Endothelial cell of umbilical vein (primary cell): ENCODE results near the gene IGSF9B. TPM values are rescaled to one million over a fixed set of nuclear protein-coding genes. Genes with fewer than 3 reads are reported as not detected.

Experiments used
- BruUV-seq: library from RNA; stranded (reverse); fragments of 400-500 nt; replicated peaks from 2 replicates; lab custom pipeline; 2021; lab: Mats Ljungman, UMichigan
- CTCF ChIA-PET: fragments of 300-600, 350-600 bp; sonication (Branson Sonifier 250); formaldehyde crosslinking; loops from one replicate; lab custom pipeline; 2021; ENCODE audit warnings: antibody characterized with exemption, inconsistent platforms; lab: Charles Lee
- POLR2A ChIA-PET: fragments of 300-600, 350-600 bp; sonication (Branson Sonifier 250); formaldehyde crosslinking; loops from one replicate; lab custom pipeline; 2021; ENCODE audit warnings: antibody characterized with exemption, inconsistent platforms; lab: Charles Lee
- DNase-seq: peaks from one replicate; pipeline ENCODE4 v3.0.0-alpha.2; 2011; ENCODE audit warnings: low read depth, low spot score
- FAIRE-seq: peaks from 2 replicates; lab custom pipeline; 2011; peaks lifted over from hg19 to GRCh38; lab: Jason Lieb, UNC
- H2AFZ ChIP-seq: 2 replicates; pipeline ENCODE4 v1.6.0; 2012; ENCODE audit warnings: low read depth, low read length, control low read depth, inconsistent platforms
- H3K27ac ChIP-seq: 2 replicates; pipeline ENCODE4 v1.5.1; 2011; ENCODE audit warnings: low read depth, mild to moderate bottlenecking, control low read depth, low read length, moderate library complexity; ENCODE audit not compliant: insufficient read depth
- H3K27me3 ChIP-seq, 2 experiments: 2 replicates each; pipeline versions ENCODE4 v1.6.0 to v1.6.1; 2011; ENCODE audit warnings: low read length in 2 of 2, mixed read lengths in 1 of 2; ENCODE audit not compliant: control insufficient read depth in 2 of 2, insufficient read depth in 2 of 2
- H3K36me3 ChIP-seq, 2 experiments: 2 replicates in 1 of 2; 3 replicates in 1 of 2; pipeline ENCODE4 v1.5.1; 2011; ENCODE audit warnings: low read length in 2 of 2, mild to moderate bottlenecking in 1 of 2, moderate library complexity in 1 of 2; ENCODE audit not compliant: control insufficient read depth in 2 of 2, insufficient read depth in 2 of 2; ENCODE audit errors: extremely low read depth in 1 of 2
- H3K4me1 ChIP-seq: 3 replicates; pipeline ENCODE4 v1.5.1; 2011; ENCODE audit warnings: mild to moderate bottlenecking, low read length; ENCODE audit not compliant: control insufficient read depth, insufficient read depth; ENCODE audit errors: extremely low read depth
- H3K4me2 ChIP-seq: 2 replicates; pipeline ENCODE4 v1.6.1; 2011; ENCODE audit warnings: low read length, control low read depth, mixed read lengths; ENCODE audit not compliant: insufficient read depth
- H3K4me3 ChIP-seq, 3 experiments: fragments of 200-600 bp in 1 of 3; sonication (generic), shearing (Covaris generic) in 1 of 3; replicated peaks in 1 of 3; 2 replicates each; pipeline ENCODE4 v1.5.1; 2011 to 2016; ENCODE audit warnings: control low read depth in 3 of 3, low read length in 3 of 3, mild to moderate bottlenecking in 2 of 3, inconsistent platforms in 1 of 3, low read depth in 1 of 3, moderate library complexity in 1 of 3; ENCODE audit not compliant: insufficient read depth in 1 of 3
- H3K79me2 ChIP-seq: 2 replicates; pipeline ENCODE4 v1.6.0; 2012; ENCODE audit warnings: low read length, inconsistent platforms; ENCODE audit not compliant: control insufficient read depth, insufficient read depth
- H3K9ac ChIP-seq: replicated peaks from 2 replicates; pipeline ENCODE3; 2011; ENCODE audit warnings: low read length, control low read depth; ENCODE audit not compliant: insufficient read depth; ENCODE audit errors: extremely low read depth
- H3K9me1 ChIP-seq: replicated peaks from 3 replicates; pipeline ENCODE4 v1.6.0; 2011; ENCODE audit warnings: mild to moderate bottlenecking, low read length; ENCODE audit not compliant: control insufficient read depth, insufficient read depth; ENCODE audit errors: extremely low read depth
- H3K9me3 ChIP-seq: replicated peaks from 2 replicates; pipeline ENCODE4 v1.5.1; 2012; ENCODE audit warnings: low read length, inconsistent platforms; ENCODE audit not compliant: control insufficient read depth, insufficient read depth
- H4K20me1 ChIP-seq: replicated peaks from 2 replicates; pipeline ENCODE3; 2011; ENCODE audit warnings: mild to moderate bottlenecking, low read length; ENCODE audit not compliant: control insufficient read depth, insufficient read depth; ENCODE audit errors: extremely low read depth
- CTCF ChIP-seq, 2 donors: IDR thresholded peaks; 1 replicate in 1 of 2; 2 replicates in 1 of 2; pipeline ENCODE4 v1.5.1; 2011; ENCODE audit warnings: low read length in 2 of 2, mild to moderate bottlenecking in 2 of 2, moderate library complexity in 2 of 2, control low read depth in 1 of 2, inconsistent platforms in 1 of 2, low read depth in 1 of 2; ENCODE audit not compliant: insufficient read depth in 1 of 2; ENCODE audit errors: extremely low read depth in 1 of 2
- EZH2 ChIP-seq: IDR thresholded peaks from 2 replicates; pipeline ENCODE4 v1.6.1; 2012; ENCODE audit warnings: borderline replicate concordance, low read depth, mild to moderate bottlenecking, moderate library complexity, low read length, inconsistent platforms; ENCODE audit not compliant: severe bottlenecking
- FOS ChIP-seq: IDR thresholded peaks from 2 replicates; pipeline ENCODE4 v1.6.1; 2011; ENCODE audit warnings: mild to moderate bottlenecking, low read length, moderate library complexity, borderline replicate concordance; ENCODE audit not compliant: insufficient read depth
- GATA2 ChIP-seq: IDR thresholded peaks from 2 replicates; pipeline ENCODE4 v1.7.0; 2011; ENCODE audit warnings: low read depth, mild to moderate bottlenecking, moderate library complexity, mixed read lengths, low read length; ENCODE audit not compliant: insufficient read length, insufficient read depth
- JUN ChIP-seq: IDR thresholded peaks from 2 replicates; pipeline ENCODE4 v1.6.1; 2011; ENCODE audit warnings: borderline replicate concordance, low read depth; ENCODE audit not compliant: insufficient read length, insufficient read depth
- MAX ChIP-seq: IDR thresholded peaks from 2 replicates; pipeline ENCODE4 v1.6.1; 2011; ENCODE audit not compliant: insufficient read depth, insufficient read length
- MYC ChIP-seq: IDR thresholded peaks from one replicate; pipeline ENCODE4 v1.6.1; 2011; ENCODE audit warnings: mild to moderate bottlenecking, low read depth, low read length
- POLR2A ChIP-seq: IDR thresholded peaks from 2 replicates; pipeline ENCODE4 v1.6.1; 2012; ENCODE audit warnings: low read depth, mild to moderate bottlenecking, control low read depth, low read length
- POLR2AphosphoS5 ChIP-seq: IDR thresholded peaks from 2 replicates; pipeline ENCODE4 v1.6.1; 2012; ENCODE audit warnings: low read depth, mild to moderate bottlenecking, control low read depth, low read length, moderate library complexity; ENCODE audit not compliant: insufficient read depth
- dilution Hi-C: fragments of 300-500 bp; cut with MboI; formaldehyde crosslinking; loops from one replicate; pipeline ENCODE4 v1.15.0; 2019; ENCODE audit warnings: low sequenced_read_pairs; ENCODE audit not compliant: extremely low pct_ligation_motif_present
- intact Hi-C: fragments of 100-400 bp; cut with micrococcal nuclease; formaldehyde crosslinking; loops from one replicate; pipeline ENCODE4 v1.10.0; 2022
- polyA plus RNA-seq, 4 experiments: library from polyadenylated mRNA; depleted of rRNA in 3 of 4; stranded (reverse) in 3 of 4; unstranded in 1 of 4; fragments of >200 nt; gene quantifications; 2 replicates each; pipeline versions ENCODE4 v1.2.1 to v1.2.3, GENCODE V29; 2011 to 2012; ENCODE audit warnings: missing spikeins in 1 of 4
- total RNA-seq: library from RNA; stranded (reverse); gene quantifications from 2 replicates; pipeline ENCODE4 v1.2.3, GENCODE V29; 2021

The IGSF9B gene
- total and polyA plus RNA-seq, 2 donors (not counting 3 experiments of a cell fraction or from before 2014, with no cell fraction given) = 0.15 to 0.18 TPM

DNA sequence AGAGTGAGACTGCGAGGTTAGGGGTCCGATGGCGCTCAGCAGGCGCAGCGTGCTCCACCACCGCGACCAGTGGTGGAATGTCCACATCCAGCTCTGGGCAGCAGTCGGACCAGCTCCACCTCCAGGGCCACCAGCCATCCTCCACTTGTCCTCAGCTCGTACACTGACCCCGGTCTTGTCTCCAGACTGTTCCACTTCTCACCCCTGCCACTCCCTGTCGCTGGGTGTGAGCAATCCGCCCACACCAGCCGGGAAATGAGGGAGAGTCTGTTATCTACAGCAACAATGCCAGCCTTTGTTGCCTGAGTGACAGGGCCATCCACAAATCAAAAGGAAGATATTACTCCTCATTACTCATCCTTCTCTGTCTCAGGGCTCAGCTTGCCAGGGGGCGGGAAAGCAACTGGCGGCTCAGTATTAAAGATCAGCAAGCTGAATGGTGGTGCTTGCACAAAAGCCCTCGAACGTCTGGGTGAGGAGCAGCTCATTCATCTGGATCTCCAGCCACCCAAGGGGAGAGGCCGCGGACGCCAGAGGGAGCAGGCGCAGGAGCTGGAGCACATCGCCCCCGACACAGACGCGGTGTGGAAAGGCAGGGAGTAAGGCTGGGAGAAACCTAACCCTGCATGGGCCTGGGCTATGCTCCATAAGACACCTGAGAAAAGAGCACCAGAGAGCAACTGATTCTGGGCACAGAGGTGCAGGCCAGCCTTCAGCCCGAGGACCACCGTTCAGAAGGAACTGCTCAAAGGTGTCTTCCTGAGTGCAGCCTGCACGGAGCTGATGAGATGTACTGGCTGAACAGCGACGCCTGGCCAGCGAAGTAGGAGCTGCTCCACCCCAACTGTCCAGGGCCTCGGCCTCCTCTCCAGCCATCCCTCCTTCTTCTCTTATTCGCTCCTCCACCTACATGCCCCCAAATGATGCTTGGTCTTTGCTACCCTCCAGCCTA, 21.9 kb downstream of the IGSF9B start:
- CTCF ChIA-PET = interaction anchor here (1.4 kb wide), 1 partner anchor 11 kb away, joined by 3 read pairs; no protein-coding TSS in a partner anchor
- intact Hi-C loops = no loop called here
- no peak overlapping the region for H3K27ac ChIP-seq
- H3K4me1 ChIP-seq = no peaks in the 10 kb centered on the region
- POLR2A ChIA-PET = no interaction called here
- H3K27me3 ChIP-seq = no peaks in the 10 kb centered on the region
- BruUV-seq = no TSS peak
- no peak overlapping the region for H3K9ac ChIP-seq
- H4K20me1 ChIP-seq = no peaks in the 10 kb centered on the region
- no peak overlapping the region for H3K4me3 ChIP-seq
- H2AFZ ChIP-seq = no peak overlapping the region
- no peak overlapping the region for H3K4me2 ChIP-seq
- TF ChIP-seq GATA2 (no peak), POLR2AphosphoS5 (no peak), MAX (no peak), FOS (no peak), EZH2 (no peak), CTCF (IDR thresholded peaks at IDR 0.05; ENCODE audit: extremely low read depth in 1 of 2, insufficient read depth in 1 of 2, low read depth in 1 of 2, low read length in 2 of 2) (no peak), POLR2A (no peak), JUN (no peak), MYC (no peak)
- no peaks in the 10 kb centered on the region for H3K79me2 ChIP-seq
- dilution Hi-C loops = no loop called here
- DNase-seq (no peak), FAIRE-seq (no peak)
- no peaks in the 10 kb centered on the region for H3K9me1 ChIP-seq
- H3K9me3 ChIP-seq = no peaks in the 10 kb centered on the region
- H3K36me3 ChIP-seq = no peaks in the 10 kb centered on the region
